ENCODE results near the gene SPATA31C2.
A peak's percentile ranks its signal among the peaks of the same experiment; 100 is the strongest.

SPATA31C2 gene

GRCh38 chr9:88179062-88179521 lies 40.8 kb upstream of the SPATA31C2 start:
- TF ChIP-seq CTCF (IDR thresholded peaks at IDR 0.05; ENCODE audit: extremely low read depth, missing control alignments): no peak
- DNase-seq (ENCODE audit: low spot score): no peak

GRCh38 chr9:88178641-88179040 lies 40.4 kb upstream of the SPATA31C2 start:
- DNase-seq (ENCODE audit: low spot score): no peak
- TF ChIP-seq CTCF (IDR thresholded peaks at IDR 0.05; ENCODE audit: extremely low read depth, missing control alignments): no peak

- DNase-seq (ENCODE audit: low spot score): no peak
- TF ChIP-seq CTCF (IDR thresholded peaks at IDR 0.05; ENCODE audit: extremely low read depth, missing control alignments): no peak
These were observed 39.1 kb upstream of the SPATA31C2 start for GRCh38 chr9:88177371-88177770.

GRCh38 chr9:88174324-88174723 lies 36.0 kb upstream of the SPATA31C2 start:
- DNase-seq (ENCODE audit: low spot score): no peak
- no peak for TF ChIP-seq CTCF (IDR thresholded peaks at IDR 0.05; ENCODE audit: extremely low read depth, missing control alignments)

GRCh38 chr9:88173378-88173999 lies 35.2 kb upstream of the SPATA31C2 start:
- TF ChIP-seq CTCF (IDR thresholded peaks at IDR 0.05; ENCODE audit: extremely low read depth, missing control alignments): peak; percentile 16
- DNase-seq (ENCODE audit: low spot score): peak; percentile 33

GRCh38 chr9:88169700-88170099 lies 31.4 kb upstream of the SPATA31C2 start:
- DNase-seq (ENCODE audit: low spot score): no peak
- no peak for TF ChIP-seq CTCF (IDR thresholded peaks at IDR 0.05; ENCODE audit: extremely low read depth, missing control alignments)

- no peak for TF ChIP-seq CTCF (IDR thresholded peaks at IDR 0.05; ENCODE audit: extremely low read depth, missing control alignments)
- no peak for DNase-seq (ENCODE audit: low spot score)
These were observed 30.3 kb upstream of the SPATA31C2 start for GRCh38 chr9:88168564-88168963.
